ENCODE measurements around the gene MARK2.

GRCh38 chr11:63814383-63814736, 24.6 kb upstream of the MARK2 start:
- TF ChIP-seq EZH2 (IDR thresholded peaks at IDR 0.05) = no peak
- no peak for TF ChIP-seq ZNF274 (IDR thresholded peaks at IDR 0.05; ENCODE audit: low read depth, low read length)
- no peak for TF ChIP-seq ATF3 (IDR thresholded peaks at IDR 0.05)
- no peak for TF ChIP-seq POLR2A (IDR thresholded peaks at IDR 0.05; ENCODE audit: borderline replicate concordance, extremely low read depth, insufficient read depth, insufficient read length)
- no peak for TF ChIP-seq JUND (IDR thresholded peaks at IDR 0.05)
